ENCODE measurements around the gene RUBCNL. TPM values are rescaled to one million over a fixed set of nuclear protein-coding genes. Genes with fewer than 3 reads are reported as not detected.
A peak's percentile ranks its signal among the peaks of the same experiment; 100 is the strongest.

RUBCNL gene
- total and polyA plus RNA-seq, 8 donors, result 0.46 to 3.2 (median 0.86) TPM

DNA sequence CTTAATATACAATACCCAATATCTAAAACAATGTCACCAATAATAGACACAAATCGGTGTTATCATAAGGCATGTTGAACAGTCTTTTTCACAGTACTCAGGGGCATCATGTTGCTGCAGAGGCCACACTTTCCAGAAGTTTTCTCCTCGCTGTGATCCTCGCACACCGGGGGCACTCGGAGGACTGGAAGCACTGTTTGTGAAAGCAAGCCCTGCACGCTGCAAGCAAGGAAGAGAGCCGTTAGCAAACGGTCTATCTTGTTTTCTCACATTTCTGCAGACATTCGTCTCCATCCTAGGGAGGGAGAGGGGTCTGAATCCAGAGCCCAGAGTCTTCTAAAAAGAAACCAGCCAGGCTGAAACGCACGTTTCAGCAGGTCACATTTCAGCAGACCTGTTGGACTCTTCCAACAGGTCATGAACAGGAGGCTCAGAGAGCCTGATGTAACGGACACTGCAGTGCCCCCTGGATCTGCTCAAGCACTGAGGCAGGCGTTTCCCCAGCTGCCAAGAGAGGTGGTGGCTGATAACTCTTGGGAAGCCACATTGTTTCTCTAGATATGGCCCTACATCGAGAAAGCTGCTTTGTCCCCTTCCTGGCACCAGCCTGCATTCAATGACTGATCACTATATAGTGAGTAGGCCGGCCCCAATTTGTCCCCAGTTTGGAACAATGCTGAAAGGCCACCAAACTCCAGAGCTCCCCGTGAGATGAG is 43.6 kb downstream of the RUBCNL start:
- H3K4me3 ChIP-seq, result no peak overlapping the region
- no peak overlapping the region for H3K27ac ChIP-seq
- FAIRE-seq (no peak), DNase-seq (no peak), ATAC-seq (no peak)
- no peaks in the 10 kb centered on the region for H3K36me3 ChIP-seq
- TF ChIP-seq, protein P1, sequence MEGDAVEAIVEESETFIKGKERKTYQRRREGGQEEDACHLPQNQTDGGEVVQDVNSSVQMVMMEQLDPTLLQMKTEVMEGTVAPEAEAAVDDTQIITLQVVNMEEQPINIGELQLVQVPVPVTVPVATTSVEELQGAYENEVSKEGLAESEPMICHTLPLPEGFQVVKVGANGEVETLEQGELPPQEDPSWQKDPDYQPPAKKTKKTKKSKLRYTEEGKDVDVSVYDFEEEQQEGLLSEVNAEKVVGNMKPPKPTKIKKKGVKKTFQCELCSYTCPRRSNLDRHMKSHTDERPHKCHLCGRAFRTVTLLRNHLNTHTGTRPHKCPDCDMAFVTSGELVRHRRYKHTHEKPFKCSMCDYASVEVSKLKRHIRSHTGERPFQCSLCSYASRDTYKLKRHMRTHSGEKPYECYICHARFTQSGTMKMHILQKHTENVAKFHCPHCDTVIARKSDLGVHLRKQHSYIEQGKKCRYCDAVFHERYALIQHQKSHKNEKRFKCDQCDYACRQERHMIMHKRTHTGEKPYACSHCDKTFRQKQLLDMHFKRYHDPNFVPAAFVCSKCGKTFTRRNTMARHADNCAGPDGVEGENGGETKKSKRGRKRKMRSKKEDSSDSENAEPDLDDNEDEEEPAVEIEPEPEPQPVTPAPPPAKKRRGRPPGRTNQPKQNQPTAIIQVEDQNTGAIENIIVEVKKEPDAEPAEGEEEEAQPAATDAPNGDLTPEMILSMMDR (IDR thresholded peaks at IDR 0.05), result no peak
- 86 to 89% methylated on average over 16 of the region's 16 CpGs for WGBS, 2 donors
- H3K9me3 ChIP-seq, result no peaks in the 10 kb centered on the region
- H3K27me3 ChIP-seq, result no peaks in the 10 kb centered on the region
- intact Hi-C loops (cut with DNase I), result no loop called here
- peaks cover 10 to 15% (median 12%) of the 10 kb centered on the region in 3 donors for H3K4me1 ChIP-seq

DNA sequence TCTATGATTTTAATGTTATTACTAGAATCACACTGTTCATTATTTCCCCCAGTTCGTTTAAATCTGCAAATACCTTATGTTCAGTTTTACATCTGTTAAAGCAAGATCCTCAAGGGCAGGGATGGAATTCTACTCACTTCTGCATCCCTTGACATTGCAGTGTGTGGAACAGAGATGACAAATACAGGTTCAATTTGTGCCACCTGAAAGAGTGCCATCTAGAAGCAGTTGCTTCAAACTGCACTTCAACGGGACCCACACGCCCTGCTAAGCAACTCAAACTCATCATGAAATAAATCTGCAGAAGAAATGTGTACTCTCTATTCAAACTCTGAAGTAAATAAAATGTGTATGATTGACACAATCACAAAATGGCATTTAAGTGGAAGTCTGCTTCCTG is 44.5 kb downstream of the RUBCNL start:
- no peak for ATAC-seq
- no peak overlapping the region for H3K27ac ChIP-seq
- no peak for DNase-seq
- no peaks in the 10 kb centered on the region for H3K9me3 ChIP-seq
- FAIRE-seq, result no peak
- 59 to 62% methylated on average over 3 of the region's 3 CpGs for WGBS, 2 donors
- H3K4me3 ChIP-seq, result no peak overlapping the region
- H3K36me3 ChIP-seq, result no peaks in the 10 kb centered on the region
- peaks cover 10 to 15% (median 12%) of the 10 kb centered on the region in 3 donors for H3K4me1 ChIP-seq
- TF ChIP-seq, protein P1 (IDR thresholded peaks at IDR 0.05), result no peak
- H3K27me3 ChIP-seq, result no peaks in the 10 kb centered on the region
- intact Hi-C loops (cut with DNase I), result no loop called here

DNA sequence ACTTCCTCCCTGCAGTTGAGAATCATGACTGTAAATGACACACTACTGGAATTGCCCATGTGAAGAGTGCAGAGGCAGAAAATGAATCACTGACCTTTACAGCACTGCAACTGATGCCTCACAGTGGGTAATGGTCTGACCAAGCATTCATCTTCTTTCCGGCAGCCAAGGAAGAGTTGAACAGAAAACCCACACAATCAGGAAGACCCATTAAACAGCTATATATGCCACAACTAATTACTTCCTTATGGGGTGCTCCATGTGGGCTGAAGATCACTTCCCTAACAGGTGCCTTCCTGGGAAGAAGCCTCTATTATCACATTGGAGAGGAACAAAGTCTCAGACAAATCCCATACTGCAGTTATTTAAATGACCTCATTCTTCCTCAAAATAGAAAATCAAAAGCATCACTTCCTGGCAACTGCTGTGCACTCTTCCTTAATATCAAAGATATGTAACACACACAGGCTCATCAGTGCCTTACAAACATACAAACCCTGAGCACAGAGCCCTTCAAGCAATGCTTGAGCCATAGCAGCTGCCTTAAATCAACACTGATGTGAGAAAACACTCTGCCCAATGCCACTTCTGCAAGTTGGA is 45.8 kb downstream of the RUBCNL start:
- DNase-seq, result no peak
- WGBS, 2 donors, result 93 to 96% methylated on average over 1 of the region's 1 CpG
- TF ChIP-seq, protein P1 (IDR thresholded peaks at IDR 0.05), result no peak
- no peak for FAIRE-seq
- Histone ChIP-seq H3K27me3 (no peaks in the 10 kb centered on the region), H3K9me3 (no peaks in the 10 kb centered on the region), H3K4me3 (no peak overlapping the region), H3K4me1 (peaks cover 10 to 15% (median 10%) of the 10 kb centered on the region in 3 donors), H3K27ac (no peak overlapping the region), H3K36me3 (no peaks in the 10 kb centered on the region)
- peak in 1 of 4 donors; percentile 27 for ATAC-seq
- intact Hi-C loops (cut with DNase I), result no loop called here

DNA sequence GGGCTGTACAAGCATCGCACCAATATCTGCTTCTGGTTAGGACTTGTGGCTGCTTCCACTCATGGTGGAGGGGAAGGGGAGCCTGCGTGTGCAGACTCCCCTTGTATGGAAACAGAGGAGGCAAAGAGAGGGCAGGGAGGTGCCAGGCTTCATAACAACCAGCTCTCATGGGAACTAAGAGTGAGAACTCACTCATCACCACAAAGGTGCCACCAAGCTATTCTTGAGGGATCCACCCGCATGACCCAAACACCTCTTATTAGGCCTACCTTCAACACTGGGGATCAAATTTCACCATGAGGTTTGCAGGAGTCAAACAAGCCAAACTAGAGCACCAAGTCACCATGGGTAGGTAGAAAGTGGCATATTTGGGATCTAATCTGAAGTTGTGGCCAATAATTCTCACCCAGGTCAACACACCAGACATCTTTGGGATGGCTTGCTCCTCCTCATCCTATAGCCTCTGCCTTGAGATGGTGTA is 46.4 kb downstream of the RUBCNL start:
- FAIRE-seq (no peak), DNase-seq (no peak), ATAC-seq (no peak)
- intact Hi-C loops (cut with DNase I), result no loop called here
- Histone ChIP-seq H3K4me1 (peaks cover 6 to 9% (median 6%) of the 10 kb centered on the region in 3 donors), H3K27me3 (no peaks in the 10 kb centered on the region), H3K9me3 (no peaks in the 10 kb centered on the region), H3K4me3 (no peak overlapping the region), H3K36me3 (no peaks in the 10 kb centered on the region), H3K27ac (no peak overlapping the region)
- TF ChIP-seq, protein P1 (IDR thresholded peaks at IDR 0.05), result no peak
- 96 to 97% methylated on average over 3 of the region's 3 CpGs for WGBS, 2 donors

DNA sequence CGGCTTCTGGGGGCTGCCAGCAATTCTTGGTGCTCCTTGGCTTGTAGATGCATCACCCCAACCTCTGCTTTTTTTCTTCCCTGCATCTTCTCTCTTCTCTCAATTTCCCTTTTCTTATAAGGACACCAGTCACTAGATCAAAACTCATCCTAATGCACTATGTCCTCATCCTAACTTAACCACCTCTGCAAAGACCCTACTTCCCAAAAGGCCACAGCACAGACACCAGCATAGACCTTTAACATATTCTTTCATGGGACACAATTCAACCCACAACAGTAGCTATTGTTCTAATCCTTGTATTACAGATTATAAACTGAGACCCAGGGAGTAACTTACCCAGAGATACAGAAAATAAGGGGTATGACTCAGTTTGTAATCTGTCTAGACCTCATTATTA is 47.0 kb downstream of the RUBCNL start:
- H3K9me3 ChIP-seq, result no peaks in the 10 kb centered on the region
- no peak overlapping the region for H3K4me3 ChIP-seq
- FAIRE-seq (no peak), ATAC-seq (no peak), DNase-seq (no peak)
- intact Hi-C loops (cut with DNase I), result no loop called here
- no peaks in the 10 kb centered on the region for H3K27me3 ChIP-seq
- H3K27ac ChIP-seq, result no peak overlapping the region
- H3K4me1 ChIP-seq, result peaks cover 0 to 3% (median under 1%) of the 10 kb centered on the region in 3 donors
- 94 to 97% methylated on average over 1 of the region's 1 CpG for WGBS, 2 donors
- TF ChIP-seq, protein P1 (IDR thresholded peaks at IDR 0.05), result no peak
- no peaks in the 10 kb centered on the region for H3K36me3 ChIP-seq

Measured in pancreas (tissue), 10 donors.